C4-2B (cell line): ENCODE data around the gene FOXP1.

Experiments
- H3K27ac ChIP-seq: fragments of 450-650 bp; 2 replicates; pipeline ENCODE4 v1.5.1; 2017
- CTCF ChIP-seq: fragments of 450-650 bp; conservative IDR thresholded peaks from 2 replicates; pipeline ENCODE4 v1.5.1; 2017; ENCODE audit warnings: mild to moderate bottlenecking
- ZFX ChIP-seq: fragments of 450-650 bp; IDR thresholded peaks from 2 replicates; pipeline ENCODE4 v1.6.1; 2017

FOXP1 gene

GRCh38 chr3:71227270-71227661 is 356.3 kb downstream of the FOXP1 start:
- H3K27ac ChIP-seq: no peak overlapping the region
- no peak for TF ChIP-seq ZFX
- TF ChIP-seq CTCF: no peak

- no peak for TF ChIP-seq ZFX
- no peak for TF ChIP-seq CTCF
- no peak overlapping the region for H3K27ac ChIP-seq
These were observed 356.8 kb downstream of the FOXP1 start for GRCh38 chr3:71226565-71227269.

GRCh38 chr3:71225951-71226564 is 357.5 kb downstream of the FOXP1 start:
- no peak overlapping the region for H3K27ac ChIP-seq
- TF ChIP-seq ZFX (no peak), CTCF (no peak)

GRCh38 chr3:71225002-71225684 is 358.4 kb downstream of the FOXP1 start:
- TF ChIP-seq ZFX (no peak), CTCF (no peak)
- H3K27ac ChIP-seq: no peak overlapping the region

GRCh38 chr3:71219744-71220638 is 363.5 kb downstream of the FOXP1 start:
- H3K27ac ChIP-seq: no peak overlapping the region
- TF ChIP-seq CTCF (no peak), ZFX (no peak)

GRCh38 chr3:71218508-71218907 is 365.0 kb downstream of the FOXP1 start:
- no peak overlapping the region for H3K27ac ChIP-seq
- TF ChIP-seq CTCF (no peak), ZFX (no peak)
